ENCODE measurements around the gene TRIM16.
A peak's percentile ranks its signal among the peaks of the same experiment; 100 is the strongest.
"Not testable (repeated sequence)": the region's sequence is repeated elsewhere in the genome, so short reads cannot be mapped to it uniquely, and the experiment has no call there.

The TRIM16 gene

DNA sequence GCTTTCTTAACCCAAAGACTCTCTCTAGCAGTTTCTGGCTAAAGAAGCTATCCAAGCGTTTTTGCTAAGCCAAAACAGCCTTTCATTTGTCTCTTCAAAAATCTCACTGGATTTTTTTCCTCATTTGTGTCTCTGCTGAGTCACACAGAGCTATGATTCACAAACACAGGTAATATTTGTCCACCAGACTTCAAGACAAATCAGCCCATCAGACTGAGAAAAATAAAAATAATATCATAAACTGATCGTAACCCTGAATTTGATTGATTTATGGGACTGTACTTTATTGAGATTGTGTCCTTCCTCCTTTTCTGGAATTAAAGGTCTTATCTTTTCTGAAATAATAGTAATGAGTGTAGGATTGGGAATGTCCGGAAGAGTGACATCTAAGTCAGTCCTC lies 25.8 kb downstream of the TRIM16 start:
- no peak for DNase-seq (ENCODE audit: low read depth)

DNA sequence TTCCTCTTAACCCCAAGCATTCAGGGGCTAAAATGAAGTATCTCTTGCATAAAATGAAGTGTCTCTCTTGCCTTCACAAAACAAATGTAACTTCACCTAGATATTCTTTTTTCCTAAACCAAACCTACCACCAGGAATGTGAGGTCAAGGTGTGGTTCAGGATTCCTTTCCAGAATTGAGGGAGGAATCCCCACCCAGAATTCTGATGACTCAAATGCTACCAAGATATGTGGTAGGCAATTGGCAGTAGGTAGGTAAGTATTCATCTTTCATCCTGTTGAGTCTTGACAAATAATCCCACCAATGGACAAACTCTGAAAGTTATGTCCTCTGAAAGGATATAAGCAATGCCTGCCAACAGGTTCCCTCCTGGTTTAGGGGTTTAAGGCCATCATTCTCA lies 26.2 kb downstream of the TRIM16 start:
- no peak for DNase-seq (ENCODE audit: low read depth)

DNA sequence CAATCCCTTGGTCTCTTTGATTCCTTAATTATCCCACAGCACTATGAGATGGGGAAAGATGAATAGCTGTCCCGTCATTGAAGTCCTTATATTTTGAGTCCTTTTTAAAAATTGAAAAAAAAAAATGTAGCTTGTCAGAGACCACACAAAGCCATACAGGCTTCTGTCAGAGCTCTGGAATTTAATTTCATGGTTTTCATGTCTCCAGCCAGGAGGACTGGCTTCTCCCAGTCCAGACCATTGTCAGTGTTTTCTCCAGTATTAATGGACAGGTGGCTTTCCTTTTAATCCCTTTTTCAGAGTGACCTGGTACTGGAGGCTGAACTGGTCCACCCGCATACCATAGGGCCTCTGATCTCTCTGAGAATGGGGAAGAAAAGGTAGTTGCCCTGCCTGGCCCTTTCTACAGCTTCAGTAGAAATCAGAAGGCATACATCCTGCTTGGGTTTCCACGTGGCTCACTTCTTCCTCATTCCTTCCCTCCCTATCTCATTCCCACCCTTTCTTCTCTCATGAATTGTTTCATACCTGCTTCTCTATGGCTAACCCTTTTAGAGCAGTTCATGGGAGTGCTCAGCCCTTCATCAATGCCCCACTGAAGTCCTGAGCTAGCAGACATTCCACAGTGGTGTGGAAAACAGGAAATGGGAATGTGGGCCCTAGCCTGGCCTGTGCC lies 29.1 kb downstream of the TRIM16 start:
- DNase-seq (ENCODE audit: low read depth): peak; percentile 53

DNA sequence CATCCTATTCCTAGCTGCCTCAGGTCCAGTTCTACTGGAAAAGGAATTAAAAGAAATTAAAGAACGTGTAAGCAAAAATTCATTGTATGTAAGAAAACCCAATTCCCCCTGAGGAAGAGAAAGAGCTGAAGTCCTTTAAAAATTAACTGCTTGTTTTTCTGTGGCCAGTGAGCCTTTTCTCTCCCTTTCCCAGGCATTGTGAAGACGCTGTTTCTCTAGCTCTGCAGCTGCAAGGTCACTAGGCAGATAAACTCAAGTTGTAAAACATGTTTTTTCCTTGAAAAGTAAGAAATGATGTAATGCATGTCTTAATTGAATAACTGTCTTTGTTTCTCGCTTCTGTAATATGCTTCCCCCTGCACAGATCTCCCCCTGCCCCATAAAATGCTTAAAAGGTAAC lies 29.7 kb downstream of the TRIM16 start:
- not testable (repeated sequence) for DNase-seq (ENCODE audit: low read depth)

DNA sequence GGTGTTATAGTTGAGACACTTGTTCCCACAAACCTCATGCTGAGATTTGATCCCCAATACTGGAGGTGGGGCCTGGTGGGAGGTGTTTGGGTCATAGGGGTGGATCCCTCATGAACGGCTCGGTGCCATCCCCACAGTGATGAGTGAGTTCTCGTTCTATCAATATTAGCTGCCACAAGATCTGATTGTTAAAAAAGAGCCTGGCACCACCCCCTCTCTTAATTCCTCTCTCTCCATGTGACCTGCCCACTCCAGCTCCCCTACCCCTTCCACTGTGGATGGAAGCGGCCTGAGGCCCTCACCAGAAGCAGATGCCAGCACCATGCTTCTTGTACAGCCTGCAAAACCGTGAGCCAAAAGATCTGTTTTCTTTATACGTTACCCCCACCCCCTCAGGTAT lies 31.2 kb downstream of the TRIM16 start:
- no peak for DNase-seq (ENCODE audit: low read depth)

DNA sequence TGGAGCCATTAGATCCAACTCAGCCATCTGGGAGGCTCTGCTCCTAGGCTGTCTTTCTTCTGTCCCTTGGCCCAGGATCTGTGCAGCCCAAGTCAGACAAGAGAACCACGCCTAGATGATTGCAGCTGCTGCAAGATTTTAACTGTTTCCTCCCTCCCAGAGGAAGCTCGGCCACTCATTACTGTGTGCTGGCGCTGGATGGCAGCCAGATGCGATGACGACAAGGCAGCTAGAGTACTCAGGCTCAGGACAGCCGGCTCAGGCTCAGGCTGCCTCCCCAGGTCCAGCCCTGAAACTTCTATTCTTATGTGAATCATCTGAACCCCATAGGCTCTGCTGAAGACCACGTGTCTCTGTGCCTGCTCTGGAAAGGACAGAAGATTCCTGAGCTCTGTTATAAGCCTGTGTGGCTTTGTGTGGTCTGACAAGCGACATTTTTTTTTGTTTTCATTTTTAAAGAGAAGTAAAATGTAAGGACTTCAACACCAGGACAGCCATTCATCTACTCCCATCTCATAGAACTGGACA lies 32.5 kb downstream of the TRIM16 start:
- DNase-seq (ENCODE audit: low read depth): peak; percentile 100

DNA sequence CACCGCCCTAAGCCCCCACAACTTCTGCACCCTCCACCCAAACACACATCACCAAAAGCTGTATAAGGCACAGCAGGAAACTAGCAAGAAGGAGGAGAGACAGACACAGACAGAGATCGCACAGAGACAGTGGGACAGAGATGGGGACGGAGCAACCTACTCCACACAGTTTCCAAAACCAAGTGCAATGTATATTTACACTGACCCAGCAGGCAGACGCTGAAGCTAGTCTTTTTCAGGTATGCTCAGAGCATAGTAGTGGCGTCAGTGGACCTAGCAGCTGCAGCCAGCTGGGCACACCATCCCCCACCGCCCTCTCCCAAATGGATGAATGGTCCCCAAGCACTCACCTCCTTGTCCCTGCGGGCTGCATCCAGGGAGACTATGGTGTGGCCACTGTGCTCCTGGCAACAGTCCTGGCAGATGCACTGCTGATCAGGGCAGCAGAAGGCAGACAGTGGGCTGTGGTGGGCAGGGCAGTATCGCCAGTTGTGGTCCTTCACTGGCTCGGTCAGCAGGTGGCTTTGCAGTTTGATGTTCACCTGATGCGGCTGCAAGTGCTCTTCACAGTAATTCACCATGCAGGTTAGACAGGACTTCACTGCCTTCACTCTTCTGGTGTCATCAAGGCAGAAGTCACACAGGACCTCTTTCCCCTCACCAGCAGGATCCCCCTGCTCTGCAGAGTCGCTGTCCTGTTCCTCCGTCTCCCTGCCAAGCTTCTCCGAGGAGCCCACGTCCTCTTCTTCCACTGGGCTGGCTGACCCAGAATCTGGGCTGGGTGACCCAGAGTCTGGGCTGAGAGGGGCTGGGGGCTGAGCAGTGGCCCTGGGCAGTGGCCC lies 33.1 kb downstream of the TRIM16 start:
- peak; percentile 20 for DNase-seq (ENCODE audit: low read depth)

DNA sequence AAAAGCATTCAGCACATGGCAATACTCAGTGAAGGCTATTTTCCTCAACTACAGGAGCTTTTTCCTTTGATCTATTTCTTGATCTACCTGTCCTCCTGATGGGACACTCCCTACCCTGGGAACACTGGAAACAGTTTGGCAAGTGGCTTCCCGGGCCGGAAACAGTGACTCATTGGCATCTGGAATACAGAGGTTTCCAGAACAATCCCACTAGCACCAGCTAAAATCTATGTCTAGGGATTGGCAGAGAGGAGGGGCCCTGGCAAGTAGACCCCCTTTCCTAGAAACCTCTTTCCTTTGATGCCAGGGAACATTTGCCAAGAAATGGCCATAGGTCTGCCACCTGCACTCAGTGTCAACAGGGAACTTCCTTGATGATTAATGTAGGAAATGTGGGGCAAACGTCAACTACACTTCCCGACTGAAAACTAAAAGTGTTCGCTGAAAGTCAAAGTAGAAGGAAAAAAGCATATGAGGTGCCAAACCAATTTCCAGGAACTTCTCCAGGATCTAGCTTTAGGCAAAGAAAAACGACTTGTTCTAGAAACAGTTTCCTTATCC lies 34.2 kb downstream of the TRIM16 start:
- peak; percentile 59 for DNase-seq (ENCODE audit: low read depth)

DNA sequence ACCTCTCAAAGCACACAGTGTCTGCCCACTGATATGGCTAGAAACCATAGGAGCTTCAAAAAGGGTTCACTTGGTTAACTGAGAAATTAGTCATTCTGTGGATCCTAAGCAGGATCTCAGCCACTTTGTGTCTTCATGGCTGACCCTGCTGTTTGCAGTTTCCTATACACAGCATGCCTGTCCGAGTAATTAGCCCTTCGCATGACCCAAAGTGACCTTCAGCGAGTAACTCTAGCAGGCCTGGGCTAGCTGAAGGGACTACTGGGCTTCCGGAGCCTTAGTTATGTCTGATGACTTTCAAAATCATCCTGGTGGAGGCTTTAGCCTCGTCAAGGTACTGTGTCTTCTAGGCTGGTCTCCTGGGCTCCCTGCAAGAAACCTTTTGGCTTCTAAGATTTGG lies 35.7 kb downstream of the TRIM16 start:
- DNase-seq (ENCODE audit: low read depth): peak; percentile 10

DNA sequence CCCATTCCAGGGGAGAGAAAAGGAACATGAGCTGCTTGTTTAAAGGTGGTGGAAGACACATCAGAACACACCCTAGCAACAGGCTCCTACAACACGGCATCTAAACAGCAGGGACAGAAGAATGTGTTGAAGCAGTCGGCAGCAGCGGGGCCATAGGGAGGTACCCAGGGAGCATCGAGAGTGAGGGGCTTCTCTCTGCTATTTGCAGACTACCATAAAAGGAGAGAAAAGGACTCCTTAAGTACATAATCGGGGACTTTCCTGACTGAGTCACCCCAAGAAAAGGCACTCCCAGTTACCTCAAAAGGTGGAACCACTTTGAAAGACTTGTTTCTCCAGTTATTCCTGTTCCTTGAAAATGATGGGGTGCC lies 38.2 kb downstream of the TRIM16 start:
- DNase-seq (ENCODE audit: low read depth): peak; percentile 56

DNA sequence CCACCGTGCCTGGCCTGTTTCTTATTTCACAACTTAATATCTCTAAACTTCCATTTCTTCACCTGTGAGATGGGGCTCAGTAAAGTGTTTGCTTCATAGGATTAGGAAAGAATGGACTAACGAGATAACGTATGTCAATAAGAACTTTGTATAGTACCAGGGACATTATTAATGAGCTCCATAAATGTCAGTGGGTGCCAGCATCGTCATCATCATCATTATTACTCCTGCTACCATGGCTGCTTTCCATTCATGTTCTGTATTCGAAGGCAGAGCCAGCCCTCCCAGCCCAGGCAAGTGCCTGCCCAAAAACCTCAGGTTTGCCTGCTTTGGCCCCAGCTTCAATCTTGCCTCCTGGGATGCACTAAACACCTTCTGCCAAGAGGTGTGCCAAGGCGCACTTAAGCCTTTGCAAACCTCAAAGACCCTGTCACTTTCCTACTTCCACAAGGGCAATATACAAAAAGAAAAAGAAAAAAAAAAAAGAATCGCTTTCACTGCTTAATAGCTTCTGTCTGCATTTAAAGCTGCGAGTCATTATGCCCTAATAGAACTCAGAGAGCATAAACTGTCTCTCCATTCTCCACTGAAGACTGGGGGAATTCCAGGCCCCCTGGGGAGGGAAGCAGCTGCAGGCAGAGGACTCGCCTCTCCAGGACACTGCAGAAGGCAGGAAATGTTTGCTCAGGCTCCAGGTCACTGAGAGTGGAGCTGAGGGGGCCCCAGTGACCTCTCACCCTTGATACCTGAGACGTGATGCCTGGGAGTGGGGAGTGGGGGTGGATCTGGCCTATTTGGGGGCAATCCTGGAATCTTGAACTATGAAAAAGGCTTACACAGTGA lies 38.8 kb downstream of the TRIM16 start:
- peak; percentile 82 for DNase-seq (ENCODE audit: low read depth)

DNA sequence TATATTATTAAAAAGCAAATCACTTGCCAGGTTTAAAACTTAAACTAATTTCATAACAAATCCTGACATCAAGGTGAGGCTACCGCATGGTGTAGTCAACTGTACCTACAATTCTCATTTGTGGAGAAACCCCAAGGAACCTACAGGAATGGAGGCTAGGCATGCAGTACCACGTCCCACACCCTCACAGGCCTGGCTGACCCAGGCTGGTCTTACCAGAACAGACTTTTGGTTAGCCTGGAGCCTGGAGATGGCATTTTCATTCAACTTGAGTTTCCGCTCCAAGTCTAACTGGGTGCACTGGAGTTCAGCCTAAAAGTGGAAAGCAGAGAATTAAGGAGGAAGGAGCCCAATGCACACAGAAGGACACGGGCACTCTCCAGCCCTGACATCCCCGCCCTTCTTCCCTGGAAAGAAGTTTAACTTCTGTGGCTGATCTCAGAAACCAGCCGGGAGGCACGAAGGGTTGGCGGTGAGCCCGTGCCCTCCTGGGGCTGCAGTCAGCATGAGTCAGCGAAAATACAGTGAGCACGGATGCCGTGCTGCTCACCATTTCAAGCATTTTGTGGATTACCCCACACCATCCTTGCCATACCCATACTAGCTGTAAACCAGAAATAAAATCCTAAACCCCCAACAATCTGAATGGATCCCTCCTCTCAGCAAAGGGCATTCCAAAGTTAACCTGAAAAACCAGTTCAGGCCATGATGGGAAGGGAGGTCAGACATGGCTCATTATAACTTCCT lies 41.4 kb downstream of the TRIM16 start:
- not testable (repeated sequence) for DNase-seq (ENCODE audit: low read depth)

DNA sequence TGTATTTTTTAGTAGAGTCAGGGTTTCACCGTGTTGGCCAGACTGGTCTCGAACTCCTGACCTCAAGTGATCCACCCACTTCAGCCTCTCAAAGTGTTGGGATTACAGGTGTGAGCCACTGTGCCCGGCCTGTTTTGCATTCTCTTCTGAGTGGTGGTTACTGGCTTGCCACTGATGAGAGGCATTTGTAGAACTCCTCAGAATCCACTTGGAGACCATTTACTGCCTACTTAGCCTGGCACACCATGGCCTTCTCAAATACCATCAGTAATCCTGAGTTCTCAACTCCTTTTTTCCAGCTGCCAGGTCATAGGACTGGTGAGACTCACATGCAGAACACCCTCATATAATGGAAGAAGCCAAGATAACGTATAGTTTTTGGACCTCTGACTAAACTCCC lies 42.1 kb downstream of the TRIM16 start:
- DNase-seq (ENCODE audit: low read depth): not testable (repeated sequence)

DNA sequence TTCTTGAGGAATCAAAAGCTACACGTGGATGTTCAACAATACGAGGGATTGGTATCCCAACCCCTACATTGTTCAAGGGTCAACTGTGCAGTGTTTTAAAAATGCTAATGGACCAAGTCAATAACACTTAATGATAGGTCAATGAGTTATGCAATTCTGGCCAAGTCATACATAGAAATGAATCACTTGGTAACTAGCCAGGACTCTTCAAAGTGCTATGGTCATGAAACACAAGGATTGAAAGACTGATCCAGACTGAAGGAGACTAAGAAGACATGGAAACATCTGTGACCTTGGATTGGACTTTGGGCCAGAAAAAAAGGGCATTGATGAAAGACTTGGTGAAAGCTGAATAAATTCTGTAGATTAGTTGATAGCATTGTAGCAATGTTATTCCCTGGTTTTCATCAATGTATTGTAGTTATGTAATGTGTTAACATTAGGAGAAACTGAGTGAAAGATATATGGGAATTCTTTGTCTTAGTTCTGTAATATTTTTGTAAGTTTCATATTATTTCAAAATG lies 53.1 kb downstream of the TRIM16 start:
- DNase-seq (ENCODE audit: low read depth): peak; percentile 32

DNA sequence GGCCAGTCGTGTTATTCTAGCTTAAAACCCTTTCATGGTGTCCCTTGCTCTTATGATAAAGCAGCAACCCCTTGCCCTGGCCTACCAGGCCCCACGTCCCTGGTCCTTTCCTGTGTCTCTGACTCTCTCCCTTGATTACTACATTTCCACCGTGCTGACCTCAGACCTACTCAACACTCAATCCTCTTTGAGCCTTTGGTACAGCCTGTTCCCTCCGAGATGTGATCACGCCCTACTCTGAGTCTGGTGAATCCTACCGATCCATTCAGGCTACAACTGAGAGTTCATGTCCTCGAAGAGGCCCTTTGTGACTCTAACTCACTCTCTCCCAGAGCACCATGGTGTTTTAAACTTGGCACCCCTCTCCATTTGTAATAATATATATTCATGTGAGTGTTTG lies 54.1 kb downstream of the TRIM16 start:
- DNase-seq (ENCODE audit: low read depth): not testable (repeated sequence)

DNA sequence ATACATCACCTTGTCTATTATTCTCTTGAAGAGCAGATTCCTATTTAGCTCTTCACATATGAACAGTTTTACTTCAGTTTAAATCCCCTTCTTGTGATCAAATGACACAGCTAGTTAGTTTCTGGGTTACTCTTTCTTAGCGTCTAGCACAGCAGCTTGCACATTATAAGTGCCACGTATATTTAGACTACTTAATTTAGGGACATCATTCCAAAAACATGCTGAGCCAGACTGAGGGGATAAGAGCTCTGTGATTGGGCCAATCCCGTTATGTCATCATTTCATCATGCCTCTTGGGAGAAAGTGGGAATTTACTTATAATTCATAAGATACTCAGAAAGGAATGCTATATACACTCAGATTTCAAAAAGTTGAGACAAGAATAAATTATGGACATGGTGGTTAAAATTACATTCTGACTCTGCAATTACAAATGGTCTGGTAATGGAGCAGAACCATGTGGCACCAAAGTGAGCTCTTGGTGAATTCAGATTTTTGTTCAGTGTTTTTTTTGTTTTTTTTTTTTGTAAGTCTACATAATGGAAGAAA lies 60.4 kb downstream of the TRIM16 start:
- not testable (repeated sequence) for DNase-seq (ENCODE audit: low read depth)

DNA sequence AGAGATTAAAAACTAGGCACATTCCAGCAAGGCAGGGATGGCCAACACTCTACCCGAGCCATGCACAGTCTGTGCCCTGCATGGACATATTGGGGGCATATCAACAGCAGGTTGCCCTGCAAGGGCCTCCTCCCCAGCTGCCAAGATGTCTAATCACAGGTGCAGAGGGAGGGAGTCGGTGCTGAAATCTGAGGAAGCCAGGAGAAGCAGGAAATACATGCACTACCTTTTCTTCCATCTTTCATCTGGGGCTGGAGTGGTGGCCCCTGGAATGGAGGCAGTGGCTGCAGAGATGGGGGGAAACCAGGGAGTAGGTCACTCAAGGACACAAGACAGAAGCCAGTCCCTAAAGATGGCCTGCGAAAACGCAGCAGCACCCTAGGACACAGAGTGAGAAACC lies 60.9 kb downstream of the TRIM16 start:
- DNase-seq (ENCODE audit: low read depth): not testable (repeated sequence)

DNA sequence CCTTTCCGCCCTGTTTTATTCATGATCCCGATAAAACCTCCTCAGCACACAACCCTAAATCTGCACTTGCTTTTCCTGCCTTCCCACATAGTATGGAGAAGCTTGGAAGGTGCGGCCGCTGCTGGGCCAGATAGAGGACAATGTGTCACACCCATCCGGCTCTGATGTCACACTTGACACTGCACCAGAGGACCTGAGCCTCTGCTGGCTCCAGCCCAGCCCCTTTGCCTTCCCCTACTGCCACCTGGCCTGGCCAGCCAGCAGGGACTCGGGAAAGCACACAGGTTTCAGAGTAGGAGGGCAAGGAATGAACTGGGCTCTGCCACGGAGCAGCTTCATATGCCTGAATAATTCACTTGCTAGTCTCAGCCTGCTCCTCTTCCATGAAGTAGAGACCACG lies 62.0 kb downstream of the TRIM16 start:
- not testable (repeated sequence) for DNase-seq (ENCODE audit: low read depth)

DNA sequence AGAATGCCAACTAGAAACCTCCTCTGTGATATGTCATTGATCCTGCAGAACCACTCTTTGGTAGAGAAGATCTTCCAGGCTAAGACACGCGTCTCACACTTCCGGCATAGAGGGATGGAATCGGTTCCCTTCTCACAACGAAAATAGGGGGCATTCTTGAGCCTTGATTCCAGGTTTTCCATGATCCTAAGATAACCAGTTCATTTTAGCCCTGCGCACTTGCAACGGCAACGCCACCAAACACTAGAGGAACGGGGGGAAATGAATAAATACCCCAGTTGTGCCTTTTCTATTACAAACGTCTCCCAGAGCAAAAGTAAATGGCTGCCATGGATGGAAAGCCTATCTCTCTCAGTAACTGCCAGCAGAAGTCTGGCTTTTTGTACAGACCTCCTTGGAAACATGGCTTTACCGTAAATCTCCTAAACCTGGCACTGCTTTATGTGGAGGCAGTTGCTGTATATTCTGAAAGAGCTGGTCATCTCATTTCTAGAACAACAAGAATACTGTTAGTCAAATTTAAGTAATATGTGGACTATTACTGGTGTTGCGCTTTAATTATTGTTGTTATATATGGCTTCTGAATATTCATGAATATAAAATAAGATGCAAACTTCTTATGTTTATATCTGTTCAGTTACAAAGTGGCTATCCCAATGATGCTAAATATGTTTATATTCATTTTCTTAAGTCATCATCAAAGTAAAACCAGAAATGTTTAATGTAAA lies 64.6 kb downstream of the TRIM16 start, which contains the start of gene FBXW10B:
FBXW10B (minus strand) TSS at position 374 of the 728 bp plus-strand sequence; CDS start at position 182, 192 bp downstream.
- not testable (repeated sequence) for DNase-seq (ENCODE audit: low read depth)

DNA sequence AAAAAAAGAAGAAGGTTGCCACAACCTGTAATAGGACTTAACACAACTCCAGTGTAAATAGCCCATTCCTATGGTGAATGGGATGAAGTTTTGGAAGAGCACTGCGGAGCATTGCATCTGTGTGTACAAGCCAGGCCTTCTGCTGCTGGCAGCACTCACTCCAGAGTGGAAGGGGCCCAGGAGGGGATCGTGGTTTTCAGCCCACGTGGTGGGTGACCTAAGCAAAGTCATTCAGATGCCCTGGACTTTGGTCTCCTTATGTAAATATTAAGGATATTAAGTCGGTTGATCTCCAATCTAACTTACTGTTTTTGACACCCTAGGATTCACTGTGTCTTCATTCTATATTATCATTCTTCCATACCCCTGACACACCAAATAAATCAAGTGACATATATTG lies 67.3 kb downstream of the TRIM16 start:
- not testable (repeated sequence) for DNase-seq (ENCODE audit: low read depth)
